Keratinocyte (primary cell): ENCODE results near the gene TMEM50B. TPM values are rescaled to one million over a fixed set of nuclear protein-coding genes. Genes with fewer than 3 reads are reported as not detected.

Experiments
- DNase-seq: peaks from one replicate; pipeline ENCODE4 v3.0.0-alpha.2; 2011; ENCODE audit warnings: low read depth, missing footprints, low spot score
- FAIRE-seq: peaks from 2 replicates; lab custom pipeline; 2011; peaks lifted over from hg19 to GRCh38; lab: Jason Lieb, UNC
- H2AFZ ChIP-seq: 2 replicates; pipeline ENCODE4 v1.6.0; 2012; ENCODE audit warnings: low read length, control low read depth, inconsistent platforms; ENCODE audit not compliant: control insufficient read depth
- H3K27ac ChIP-seq: 2 replicates; pipeline ENCODE4 v1.5.1; 2011; ENCODE audit warnings: low read length; ENCODE audit not compliant: control insufficient read depth, insufficient read depth
- H3K27me3 ChIP-seq: 3 replicates; pipeline ENCODE4 v1.6.0; 2011; ENCODE audit warnings: low read length; ENCODE audit not compliant: control insufficient read depth, insufficient read depth; ENCODE audit errors: extremely low read depth
- H3K36me3 ChIP-seq, 2 experiments: 2 replicates in 1 of 2; 3 replicates in 1 of 2; pipeline ENCODE4 v1.5.1; 2011; ENCODE audit warnings: low read length in 2 of 2, mild to moderate bottlenecking in 1 of 2; ENCODE audit not compliant: control insufficient read depth in 2 of 2, insufficient read depth in 2 of 2; ENCODE audit errors: extremely low read depth in 1 of 2
- H3K4me1 ChIP-seq: 3 replicates; pipeline ENCODE4 v1.5.1; 2011; ENCODE audit warnings: low read length; ENCODE audit not compliant: control insufficient read depth, insufficient read depth; ENCODE audit errors: extremely low read depth
- H3K4me2 ChIP-seq: 3 replicates; pipeline ENCODE4 v1.6.0; 2011; ENCODE audit warnings: low read depth, low read length; ENCODE audit not compliant: control insufficient read depth, insufficient read depth; ENCODE audit errors: extremely low read depth
- H3K4me3 ChIP-seq, 3 experiments: fragments of 200-600 bp in 1 of 3; sonication (generic) in 1 of 3; 2 replicates in 2 of 3; 3 replicates in 1 of 3; pipeline ENCODE4 v1.5.1; 2011 to 2016; ENCODE audit warnings: low read length in 3 of 3, mild to moderate bottlenecking in 3 of 3, control low read depth in 2 of 3, inconsistent platforms in 1 of 3, low read depth in 1 of 3, mixed read lengths in 1 of 3, mixed run types in 1 of 3, moderate library complexity in 1 of 3; ENCODE audit not compliant: control insufficient read depth in 2 of 3, insufficient read depth in 2 of 3; ENCODE audit errors: extremely low read depth in 1 of 3
- H3K79me2 ChIP-seq: 2 replicates; pipeline ENCODE4 v1.6.0; 2012; ENCODE audit warnings: low read length; ENCODE audit not compliant: control insufficient read depth, insufficient read depth
- H3K9ac ChIP-seq: 3 replicates; pipeline ENCODE4 v1.6.0; 2011; ENCODE audit warnings: low read length; ENCODE audit not compliant: control insufficient read depth, insufficient read depth; ENCODE audit errors: extremely low read depth
- H3K9me1 ChIP-seq: 3 replicates; pipeline ENCODE4 v1.6.0; 2011; ENCODE audit warnings: low read length; ENCODE audit not compliant: control insufficient read depth, insufficient read depth; ENCODE audit errors: extremely low read depth
- H3K9me3 ChIP-seq: 2 replicates; pipeline ENCODE4 v1.5.1; 2012; ENCODE audit warnings: low read depth, low read length; ENCODE audit not compliant: control insufficient read depth
- H4K20me1 ChIP-seq: 3 replicates; pipeline ENCODE4 v1.6.0; 2011; ENCODE audit warnings: low read length; ENCODE audit not compliant: control insufficient read depth, insufficient read depth; ENCODE audit errors: extremely low read depth
- CTCF ChIP-seq, 3 experiments: IDR thresholded peaks in 1 of 3; conservative IDR thresholded peaks in 1 of 3; optimal IDR thresholded peaks in 1 of 3; 2 replicates in 2 of 3; 3 replicates in 1 of 3; pipeline versions ENCODE3 to v1.5.1; 2011; ENCODE audit warnings: low read length in 3 of 3, mild to moderate bottlenecking in 3 of 3, moderate library complexity in 2 of 3, control low read depth in 1 of 3, inconsistent platforms in 1 of 3; ENCODE audit not compliant: insufficient read depth in 2 of 3; ENCODE audit errors: extremely low read depth in 1 of 3
- EZH2 ChIP-seq: IDR thresholded peaks from one replicate; pipeline ENCODE4 v1.6.1; 2012; ENCODE audit warnings: inconsistent platforms, mild to moderate bottlenecking, low read length, moderate library complexity
- dilution Hi-C: fragments of 300-500 bp; cut with MboI; formaldehyde crosslinking; loops from one replicate; pipeline ENCODE4 v1.7.0; 2020; ENCODE audit warnings: low sequenced_read_pairs; ENCODE audit not compliant: extremely low pct_ligation_motif_present
- polyA plus RNA-seq, 5 experiments: library from polyadenylated mRNA; depleted of rRNA in 3 of 5; stranded (reverse) in 3 of 5; stranded (forward) in 1 of 5; unstranded in 1 of 5; fragments of >200 nt; gene quantifications; 1 replicate in 1 of 5; 2 replicates in 3 of 5; 3 replicates in 1 of 5; pipeline versions ENCODE4 v1.2.1 to v1.2.3, GENCODE V29; 2011 to 2012; ENCODE audit warnings: missing spikeins in 2 of 5, low read depth in 1 of 5, low replicate concordance in 1 of 5

The TMEM50B gene
- polyA plus RNA-seq, 1 donor (not counting 4 experiments of a cell fraction or from before 2014, with no cell fraction given): 39.7 TPM

GRCh38 chr21:33414926-33415325 lies 64.8 kb downstream of the TMEM50B start:
- TF ChIP-seq CTCF (optimal IDR thresholded peaks at IDR 0.05 in 1 of 3, IDR thresholded peaks at IDR 0.05 in 1 of 3, conservative IDR thresholded peaks at IDR 0.05 in 1 of 3; ENCODE audit: extremely low read depth in 1 of 3, insufficient read depth in 2 of 3, low read length in 3 of 3): no peak
- TF ChIP-seq EZH2: no peak
- H3K27me3 ChIP-seq: no peaks in the 10 kb centered on the region
- H3K4me2 ChIP-seq: no peak overlapping the region
- no peak overlapping the region for H3K4me3 ChIP-seq
- peaks cover 82% of the 10 kb centered on the region for H3K79me2 ChIP-seq
- dilution Hi-C loops: loop anchor here (10.0 kb wide), 1 partner anchor 60 kb away; no protein-coding TSS in a partner anchor
- H2AFZ ChIP-seq: no peak overlapping the region
- no peaks in the 10 kb centered on the region for H3K9me1 ChIP-seq
- peaks cover 18 to 48% of the 10 kb centered on the region in 2 experiments for H3K36me3 ChIP-seq
- peaks cover 11% of the 10 kb centered on the region for H4K20me1 ChIP-seq
- peaks cover 10% of the 10 kb centered on the region for H3K4me1 ChIP-seq
- H3K9ac ChIP-seq: no peak overlapping the region
- H3K9me3 ChIP-seq: no peaks in the 10 kb centered on the region
- H3K27ac ChIP-seq: no peak overlapping the region
- no peak for FAIRE-seq
- DNase-seq: no peak

- no peaks in the 10 kb centered on the region for H3K9me3 ChIP-seq
- DNase-seq (no peak), FAIRE-seq (no peak)
- H4K20me1 ChIP-seq: peaks cover 5% of the 10 kb centered on the region
- no peak overlapping the region for H3K27ac ChIP-seq
- H2AFZ ChIP-seq: no peak overlapping the region
- no peaks in the 10 kb centered on the region for H3K9me1 ChIP-seq
- no peak overlapping the region for H3K4me2 ChIP-seq
- no peak overlapping the region for H3K9ac ChIP-seq
- no peaks in the 10 kb centered on the region for H3K27me3 ChIP-seq
- H3K4me1 ChIP-seq: peaks cover 14% of the 10 kb centered on the region
- H3K79me2 ChIP-seq: peaks cover 82% of the 10 kb centered on the region
- TF ChIP-seq CTCF (optimal IDR thresholded peaks at IDR 0.05 in 1 of 3, IDR thresholded peaks at IDR 0.05 in 1 of 3, conservative IDR thresholded peaks at IDR 0.05 in 1 of 3; ENCODE audit: extremely low read depth in 1 of 3, insufficient read depth in 2 of 3, low read length in 3 of 3) (no peak), EZH2 (no peak)
- dilution Hi-C loops: loop anchor here (10.0 kb wide), 1 partner anchor 59 kb away; no protein-coding TSS in a partner anchor
- H3K4me3 ChIP-seq: no peak overlapping the region
- H3K36me3 ChIP-seq: peaks cover 15 to 41% of the 10 kb centered on the region in 2 experiments
These were observed 65.7 kb downstream of the TMEM50B start for GRCh38 chr21:33414068-33414467.
